ENCODE results near the gene RYR2.

GRCh38 chr1:237226177-237226944 lies 184.4 kb downstream of the RYR2 start:
- TF ChIP-seq CTCF (IDR thresholded peaks at IDR 0.05) (no peak), POLR2A (IDR thresholded peaks at IDR 0.05) (no peak)

Measured in heart left ventricle (tissue), 13 donors.